Hepatic stellate cell (primary cell): ENCODE measurements around the gene MAGEA12.
"Not testable (repeated sequence)": the region's sequence is repeated elsewhere in the genome, so short reads cannot be mapped to it uniquely, and the experiment has no call there.

ENCODE experiments used
- DNase-seq: peaks from one replicate; pipeline ENCODE4 v3.0.0; 2011; ENCODE audit warnings: low spot score

MAGEA12 gene, protein sequence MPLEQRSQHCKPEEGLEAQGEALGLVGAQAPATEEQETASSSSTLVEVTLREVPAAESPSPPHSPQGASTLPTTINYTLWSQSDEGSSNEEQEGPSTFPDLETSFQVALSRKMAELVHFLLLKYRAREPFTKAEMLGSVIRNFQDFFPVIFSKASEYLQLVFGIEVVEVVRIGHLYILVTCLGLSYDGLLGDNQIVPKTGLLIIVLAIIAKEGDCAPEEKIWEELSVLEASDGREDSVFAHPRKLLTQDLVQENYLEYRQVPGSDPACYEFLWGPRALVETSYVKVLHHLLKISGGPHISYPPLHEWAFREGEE

DNA sequence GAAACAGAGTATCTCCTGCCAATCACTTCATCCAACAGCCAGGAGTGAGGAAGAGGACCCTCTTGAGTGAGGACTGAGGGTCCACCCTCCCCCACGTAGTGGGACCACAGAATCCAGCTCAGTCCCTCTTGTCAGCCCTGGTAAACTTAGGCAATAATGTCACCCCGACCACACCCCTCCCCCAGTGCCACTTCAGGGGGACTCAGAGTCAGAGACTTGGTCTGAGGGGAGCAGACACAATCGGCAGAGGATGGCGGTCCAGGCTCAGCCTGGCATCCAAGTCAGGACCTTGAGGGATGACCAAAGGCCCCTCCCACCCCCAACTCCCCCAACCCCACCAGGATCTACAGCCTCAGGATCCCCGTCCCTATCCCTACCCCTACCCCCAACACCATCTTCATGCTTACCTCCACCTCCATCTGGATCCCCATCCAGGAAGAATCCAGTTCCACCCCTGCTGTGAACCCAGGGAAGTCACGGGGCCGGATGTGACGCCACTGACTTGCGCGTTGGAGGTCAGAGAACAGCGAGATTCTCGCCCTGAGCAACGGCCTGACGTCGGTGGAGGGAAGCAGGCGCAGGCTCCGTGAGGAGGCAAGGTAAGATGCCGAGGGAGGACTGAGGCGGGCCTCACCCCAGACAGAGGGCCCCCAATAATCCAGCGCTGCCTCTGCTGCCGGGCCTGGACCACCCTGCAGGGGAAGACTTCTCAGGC lies at the start of gene MAGEA12, which contains the start of gene CSAG1:
Gene MAGEA12 (plus strand): TSS at position 497 of the 715 bp plus-strand sequence. CDS start 2,405 bp downstream, outside the sequence.
Gene CSAG1 (minus strand): TSS at position 461 of the 715 bp plus-strand sequence. CDS start 1,261 bp downstream, outside the sequence.
- DNase-seq: no peak

DNA sequence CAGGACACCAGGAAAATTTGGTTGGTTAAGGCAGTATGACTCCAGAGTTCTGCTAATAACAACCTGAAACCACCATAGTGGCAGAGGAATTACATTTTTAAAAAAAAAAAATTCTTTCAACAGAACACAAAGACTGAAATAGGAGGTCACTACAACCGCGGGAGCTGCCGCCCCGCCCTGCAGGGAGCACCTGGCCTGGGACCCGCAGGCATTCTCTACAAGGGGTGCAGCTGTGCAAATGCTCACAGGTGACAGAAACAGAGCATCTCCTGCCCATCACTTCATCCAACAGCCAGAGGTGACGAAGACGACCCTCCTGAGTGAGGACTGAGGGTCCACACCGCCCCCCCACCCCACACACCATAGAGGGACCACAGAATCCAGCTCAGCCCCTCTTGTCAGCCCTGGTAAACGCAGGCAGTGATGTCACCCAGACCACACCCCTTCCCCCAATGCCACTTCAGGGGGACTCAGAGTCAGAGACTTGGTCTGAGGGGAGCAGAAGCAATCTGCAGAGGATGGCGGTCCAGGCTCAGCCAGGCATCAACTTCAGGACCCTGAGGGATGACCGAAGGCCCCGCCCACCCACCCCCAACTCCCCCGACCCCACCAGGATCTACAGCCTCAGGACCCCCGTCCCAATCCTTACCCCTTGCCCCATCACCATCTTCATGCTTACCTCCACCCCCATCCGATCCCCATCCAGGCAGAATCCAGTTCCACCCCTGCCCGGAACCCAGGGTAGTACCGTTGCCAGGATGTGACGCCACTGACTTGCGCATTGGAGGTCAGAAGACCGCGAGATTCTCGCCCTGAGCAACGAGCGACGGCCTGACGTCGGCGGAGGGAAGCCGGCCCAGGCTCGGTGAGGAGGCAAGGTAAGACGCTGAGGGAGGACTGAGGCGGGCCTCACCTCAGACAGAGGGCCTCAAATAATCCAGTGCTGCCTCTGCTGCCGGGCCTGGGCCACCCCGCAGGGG lies 35.3 kb upstream of the MAGEA12 start, which contains the start of gene MAGEA3:
Gene MAGEA3 (plus strand): TSS at position 843 of the 980 bp plus-strand sequence. CDS start 2,039 bp downstream, outside the sequence.
- DNase-seq: not testable (repeated sequence)

DNA sequence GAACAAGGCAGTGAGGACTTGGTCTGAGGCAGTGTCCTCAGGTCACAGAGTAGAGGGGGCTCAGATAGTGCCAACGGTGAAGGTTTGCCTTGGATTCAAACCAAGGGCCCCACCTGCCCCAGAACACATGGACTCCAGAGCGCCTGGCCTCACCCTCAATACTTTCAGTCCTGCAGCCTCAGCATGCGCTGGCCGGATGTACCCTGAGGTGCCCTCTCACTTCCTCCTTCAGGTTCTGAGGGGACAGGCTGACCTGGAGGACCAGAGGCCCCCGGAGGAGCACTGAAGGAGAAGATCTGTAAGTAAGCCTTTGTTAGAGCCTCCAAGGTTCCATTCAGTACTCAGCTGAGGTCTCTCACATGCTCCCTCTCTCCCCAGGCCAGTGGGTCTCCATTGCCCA lies 33.2 kb upstream of the MAGEA12 start:
- DNase-seq: not testable (repeated sequence)

DNA sequence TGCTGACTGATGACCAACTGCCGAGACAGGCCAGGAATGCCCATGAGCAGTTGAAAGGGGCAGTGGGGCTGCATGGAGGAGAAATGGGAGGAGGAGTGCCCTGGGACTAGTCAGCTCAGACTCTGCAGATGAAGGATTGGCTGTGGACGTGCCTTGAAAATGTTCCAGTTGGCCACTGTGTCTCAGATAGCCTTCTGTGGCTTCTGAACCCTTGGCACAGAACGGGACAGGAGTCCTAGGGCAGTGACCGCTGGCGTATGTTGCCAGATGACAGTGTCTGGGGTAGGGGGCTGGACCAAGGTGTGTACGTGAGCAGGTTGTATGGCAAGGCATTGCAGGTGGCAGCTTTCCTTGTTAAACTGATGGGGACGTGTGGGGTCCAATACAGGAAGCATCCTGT lies 27.1 kb upstream of the MAGEA12 start:
- not testable (repeated sequence) for DNase-seq

DNA sequence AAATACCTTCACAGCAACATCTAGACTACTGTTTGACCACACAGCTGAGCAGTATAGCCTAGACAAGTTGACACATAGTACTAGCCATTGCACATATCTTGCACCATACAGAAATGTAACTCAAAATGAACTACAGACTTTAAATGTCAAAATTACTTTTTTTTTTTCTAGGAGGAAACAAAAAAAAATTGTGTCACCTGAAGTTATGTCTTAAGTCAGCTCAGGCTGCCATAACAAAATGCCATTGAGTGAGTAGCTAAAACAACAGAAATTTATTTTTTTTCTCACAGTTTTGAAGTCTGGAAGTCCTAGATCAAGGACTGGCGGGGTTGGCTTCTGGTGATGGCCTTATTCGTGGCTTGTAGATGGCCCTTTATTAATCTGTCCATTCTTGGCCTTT lies 24.4 kb upstream of the MAGEA12 start, which contains the start of gene CSAG2:
Gene CSAG2 (minus strand): TSS at position 101 of the 400 bp plus-strand sequence. CDS start 161 bp downstream, outside the sequence.
- DNase-seq: not testable (repeated sequence)

DNA sequence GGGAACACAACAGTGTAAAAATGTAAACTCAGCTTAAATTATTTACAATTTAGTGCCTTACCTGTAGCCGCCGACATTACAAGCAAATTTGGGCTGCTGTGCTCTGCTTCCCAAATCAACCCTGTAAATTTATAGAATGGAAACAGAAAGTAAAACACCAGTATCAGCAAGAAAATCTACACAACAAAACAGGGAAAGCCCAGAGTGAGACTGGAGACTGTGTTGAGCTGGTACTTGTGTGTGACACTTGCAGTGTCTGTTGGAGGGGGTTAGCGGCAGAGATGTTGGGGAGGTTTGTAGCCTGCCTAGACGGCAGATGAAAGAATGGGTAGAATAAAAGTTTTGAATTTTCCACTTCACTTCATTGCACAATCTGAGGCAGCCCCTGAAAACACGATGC lies 20.4 kb upstream of the MAGEA12 start:
- DNase-seq: not testable (repeated sequence)

DNA sequence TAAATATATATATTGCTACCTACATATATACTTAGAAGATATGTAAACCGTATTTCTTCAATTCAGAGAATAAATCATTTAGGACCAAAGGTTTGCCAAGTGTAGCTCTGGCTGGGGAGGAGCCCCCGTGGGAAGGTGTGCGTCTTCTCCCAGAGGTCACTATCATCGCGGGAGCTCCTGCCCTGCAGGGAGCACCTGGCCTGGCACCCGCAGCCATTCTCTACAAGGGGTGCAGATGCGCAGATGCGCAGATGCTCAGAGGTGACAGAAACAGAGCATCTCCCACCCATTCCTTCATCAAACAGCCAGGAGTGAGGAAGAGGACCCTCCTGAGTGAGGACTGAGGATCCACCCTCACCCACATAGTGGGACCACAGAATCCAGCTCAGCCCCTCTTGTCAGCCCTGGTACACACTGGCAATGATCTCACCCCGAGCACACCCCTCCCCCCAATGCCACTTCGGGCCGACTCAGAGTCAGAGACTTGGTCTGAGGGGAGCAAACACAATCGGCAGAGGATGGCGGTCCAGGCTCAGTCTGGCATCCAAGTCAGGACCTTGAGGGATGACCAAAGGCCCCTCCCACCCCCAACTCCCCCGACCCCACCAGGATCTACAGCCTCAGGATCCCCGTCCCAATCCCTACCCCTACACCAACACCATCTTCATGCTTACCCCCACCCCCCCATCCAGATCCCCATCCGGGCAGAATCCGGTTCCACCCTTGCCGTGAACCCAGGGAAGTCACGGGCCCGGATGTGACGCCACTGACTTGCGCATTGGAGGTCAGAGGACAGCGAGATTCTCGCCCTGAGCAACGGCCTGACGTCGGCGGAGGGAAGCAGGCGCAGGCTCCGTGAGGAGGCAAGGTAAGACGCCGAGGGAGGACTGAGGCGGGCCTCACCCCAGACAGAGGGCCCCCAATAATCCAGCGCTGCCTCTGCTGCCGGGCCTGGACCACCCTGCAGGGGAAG lies 19.5 kb upstream of the MAGEA12 start, which contains the start of gene MAGEA2B:
Gene MAGEA2B (plus strand): TSS at position 814 of the 973 bp plus-strand sequence. CDS start 2,479 bp downstream, outside the sequence.
- DNase-seq: not testable (repeated sequence)

DNA sequence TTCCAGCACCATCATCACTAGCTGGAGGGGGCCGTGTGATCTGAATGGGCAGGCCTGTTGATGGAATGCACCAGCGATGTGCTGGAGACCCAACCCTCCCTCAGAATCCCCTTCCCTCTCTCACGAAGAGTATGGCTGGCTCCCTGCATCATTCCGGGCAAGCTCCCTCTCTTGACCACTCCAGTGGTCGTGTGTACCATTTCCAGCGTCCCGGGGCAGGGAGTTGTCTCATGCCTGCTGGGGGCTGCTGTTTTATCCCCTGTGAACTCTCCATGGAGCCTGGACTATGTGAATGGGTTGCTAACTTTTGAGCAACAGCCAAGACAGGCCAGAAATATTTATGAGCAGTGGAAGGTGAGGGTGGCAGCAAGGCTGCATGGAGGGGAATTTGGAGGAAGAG lies 8.1 kb upstream of the MAGEA12 start:
- no peak for DNase-seq

DNA sequence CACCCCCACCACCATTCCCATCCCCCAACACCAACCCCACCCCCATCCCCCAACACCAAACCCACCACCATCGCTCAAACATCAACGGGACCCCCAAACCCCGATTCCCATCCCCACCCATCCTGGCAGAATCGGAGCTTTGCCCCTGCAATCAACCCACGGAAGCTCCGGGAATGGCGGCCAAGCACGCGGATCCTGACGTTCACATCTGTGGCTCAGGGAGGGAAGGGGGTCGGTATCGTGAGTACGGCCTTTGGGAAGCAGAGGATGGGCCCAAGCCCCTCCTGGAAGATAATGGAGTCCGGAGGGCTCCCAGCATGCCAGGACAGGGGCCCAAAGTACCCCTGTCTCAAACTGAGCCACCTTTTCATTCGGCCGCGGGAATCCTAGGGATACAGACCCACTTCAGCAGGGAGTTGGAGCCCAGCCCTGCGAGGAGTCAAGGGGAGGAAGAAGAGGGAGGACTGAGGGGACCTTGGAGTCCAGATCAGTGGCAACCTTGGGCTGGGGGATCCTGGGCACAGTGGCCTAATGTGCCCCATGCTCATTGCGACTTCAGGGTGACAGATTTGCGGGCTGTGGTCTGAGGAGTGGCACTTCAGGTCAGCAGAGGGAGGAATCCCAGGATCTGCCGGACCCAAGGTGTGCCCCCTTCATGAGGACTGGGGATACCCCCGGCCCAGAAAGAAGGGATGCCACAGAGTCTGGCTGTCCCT lies 744 bp downstream of the MAGEA12 start:
- DNase-seq: not testable (repeated sequence)

DNA sequence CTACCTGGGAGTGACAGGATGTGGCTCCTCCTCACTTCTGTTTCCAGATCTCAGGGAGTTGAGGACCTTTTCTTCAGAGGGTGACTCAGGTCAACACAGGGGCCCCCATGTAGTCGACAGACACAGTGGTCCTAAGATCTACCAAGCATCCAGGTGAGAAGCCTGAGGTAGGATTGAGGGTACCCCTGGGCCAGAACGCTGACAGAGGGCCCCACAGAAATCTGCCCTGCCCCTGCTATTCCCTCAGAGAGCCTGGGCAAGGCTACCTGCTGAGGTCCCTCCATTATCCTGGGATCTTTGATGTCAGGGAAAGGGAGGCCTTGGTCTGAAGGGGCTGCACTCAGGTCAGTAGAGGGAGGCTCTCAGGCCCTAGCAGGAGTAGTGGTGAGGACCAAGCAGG lies 1.5 kb downstream of the MAGEA12 start:
- DNase-seq: no peak

DNA sequence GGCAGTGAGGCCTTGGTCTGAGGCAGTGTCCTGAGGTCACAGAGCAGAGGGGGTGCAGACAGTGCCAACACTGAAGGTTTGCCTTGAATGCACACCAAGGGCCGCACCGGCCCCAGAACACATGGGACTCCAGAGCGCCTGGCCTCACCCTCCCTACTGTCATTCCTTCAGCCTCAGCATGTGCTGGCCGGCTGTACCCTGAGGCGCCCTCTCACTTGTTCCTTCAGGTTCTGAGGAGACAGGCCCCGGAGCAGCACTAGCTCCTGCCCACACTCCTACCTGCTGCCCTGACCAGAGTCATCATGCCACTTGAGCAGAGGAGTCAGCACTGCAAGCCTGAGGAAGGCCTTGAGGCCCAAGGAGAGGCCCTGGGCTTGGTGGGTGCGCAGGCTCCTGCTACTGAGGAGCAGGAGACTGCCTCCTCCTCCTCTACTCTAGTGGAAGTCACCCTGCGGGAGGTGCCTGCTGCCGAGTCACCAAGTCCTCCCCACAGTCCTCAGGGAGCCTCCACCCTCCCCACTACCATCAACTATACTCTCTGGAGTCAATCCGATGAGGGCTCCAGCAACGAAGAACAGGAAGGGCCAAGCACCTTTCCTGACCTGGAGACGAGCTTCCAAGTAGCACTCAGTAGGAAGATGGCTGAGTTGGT lies 2.4 kb downstream of the MAGEA12 start:
- no peak for DNase-seq

DNA sequence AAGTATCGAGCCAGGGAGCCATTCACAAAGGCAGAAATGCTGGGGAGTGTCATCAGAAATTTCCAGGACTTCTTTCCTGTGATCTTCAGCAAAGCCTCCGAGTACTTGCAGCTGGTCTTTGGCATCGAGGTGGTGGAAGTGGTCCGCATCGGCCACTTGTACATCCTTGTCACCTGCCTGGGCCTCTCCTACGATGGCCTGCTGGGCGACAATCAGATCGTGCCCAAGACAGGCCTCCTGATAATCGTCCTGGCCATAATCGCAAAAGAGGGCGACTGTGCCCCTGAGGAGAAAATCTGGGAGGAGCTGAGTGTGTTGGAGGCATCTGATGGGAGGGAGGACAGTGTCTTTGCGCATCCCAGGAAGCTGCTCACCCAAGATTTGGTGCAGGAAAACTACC lies 3.0 kb downstream of the MAGEA12 start:
- DNase-seq: not testable (repeated sequence)

DNA sequence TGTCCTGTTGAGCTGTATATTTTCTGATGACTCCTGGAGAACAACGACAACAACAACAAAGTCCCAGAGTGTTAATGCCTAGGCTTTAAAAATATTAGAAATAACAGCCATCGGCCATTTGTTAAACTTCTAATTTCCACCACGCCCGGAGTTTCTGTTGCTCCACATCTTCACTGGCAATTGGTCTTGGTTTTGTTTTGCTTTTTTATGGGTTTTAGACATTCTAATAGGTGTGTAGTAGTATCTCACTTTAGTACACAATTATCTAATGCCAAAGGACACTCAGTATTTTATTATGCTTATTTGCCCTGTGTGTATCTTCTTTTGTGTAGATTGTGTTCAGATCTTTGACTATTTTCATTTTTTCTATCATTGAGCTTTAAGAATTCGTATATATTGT lies 5.0 kb downstream of the MAGEA12 start:
- no peak for DNase-seq

DNA sequence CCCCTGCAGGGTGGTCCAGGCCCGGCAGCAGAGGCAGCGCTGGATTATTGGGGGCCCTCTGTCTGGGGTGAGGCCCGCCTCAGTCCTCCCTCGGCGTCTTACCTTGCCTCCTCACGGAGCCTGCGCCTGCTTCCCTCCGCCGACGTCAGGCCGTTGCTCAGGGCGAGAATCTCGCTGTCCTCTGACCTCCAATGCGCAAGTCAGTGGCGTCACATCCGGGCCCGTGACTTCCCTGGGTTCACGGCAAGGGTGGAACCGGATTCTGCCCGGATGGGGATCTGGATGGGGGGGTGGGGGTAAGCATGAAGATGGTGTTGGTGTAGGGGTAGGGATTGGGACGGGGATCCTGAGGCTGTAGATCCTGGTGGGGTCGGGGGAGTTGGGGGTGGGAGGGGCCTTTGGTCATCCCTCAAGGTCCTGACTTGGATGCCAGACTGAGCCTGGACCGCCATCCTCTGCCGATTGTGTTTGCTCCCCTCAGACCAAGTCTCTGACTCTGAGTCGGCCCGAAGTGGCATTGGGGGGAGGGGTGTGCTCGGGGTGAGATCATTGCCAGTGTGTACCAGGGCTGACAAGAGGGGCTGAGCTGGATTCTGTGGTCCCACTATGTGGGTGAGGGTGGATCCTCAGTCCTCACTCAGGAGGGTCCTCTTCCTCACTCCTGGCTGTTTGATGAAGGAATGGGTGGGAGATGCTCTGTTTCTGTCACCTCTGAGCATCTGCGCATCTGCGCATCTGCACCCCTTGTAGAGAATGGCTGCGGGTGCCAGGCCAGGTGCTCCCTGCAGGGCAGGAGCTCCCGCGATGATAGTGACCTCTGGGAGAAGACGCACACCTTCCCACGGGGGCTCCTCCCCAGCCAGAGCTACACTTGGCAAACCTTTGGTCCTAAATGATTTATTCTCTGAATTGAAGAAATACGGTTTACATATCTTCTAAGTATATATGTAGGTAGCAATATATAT lies 20.4 kb downstream of the MAGEA12 start, which contains the start of gene MAGEA2:
Gene MAGEA2 (minus strand): TSS at position 157 of the 965 bp plus-strand sequence. CDS start 2,479 bp downstream, outside the sequence.
- DNase-seq: not testable (repeated sequence)

DNA sequence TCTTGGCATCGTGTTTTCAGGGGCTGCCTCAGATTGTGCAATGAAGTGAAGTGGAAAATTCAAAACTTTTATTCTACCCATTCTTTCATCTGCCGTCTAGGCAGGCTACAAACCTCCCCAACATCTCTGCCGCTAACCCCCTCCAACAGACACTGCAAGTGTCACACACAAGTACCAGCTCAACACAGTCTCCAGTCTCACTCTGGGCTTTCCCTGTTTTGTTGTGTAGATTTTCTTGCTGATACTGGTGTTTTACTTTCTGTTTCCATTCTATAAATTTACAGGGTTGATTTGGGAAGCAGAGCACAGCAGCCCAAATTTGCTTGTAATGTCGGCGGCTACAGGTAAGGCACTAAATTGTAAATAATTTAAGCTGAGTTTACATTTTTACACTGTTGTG lies 21.3 kb downstream of the MAGEA12 start:
- DNase-seq: not testable (repeated sequence)

DNA sequence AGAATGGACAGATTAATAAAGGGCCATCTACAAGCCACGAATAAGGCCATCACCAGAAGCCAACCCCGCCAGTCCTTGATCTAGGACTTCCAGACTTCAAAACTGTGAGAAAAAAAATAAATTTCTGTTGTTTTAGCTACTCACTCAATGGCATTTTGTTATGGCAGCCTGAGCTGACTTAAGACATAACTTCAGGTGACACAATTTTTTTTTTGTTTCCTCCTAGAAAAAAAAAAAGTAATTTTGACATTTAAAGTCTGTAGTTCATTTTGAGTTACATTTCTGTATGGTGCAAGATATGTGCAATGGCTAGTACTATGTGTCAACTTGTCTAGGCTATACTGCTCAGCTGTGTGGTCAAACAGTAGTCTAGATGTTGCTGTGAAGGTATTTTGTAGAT lies 25.4 kb downstream of the MAGEA12 start, which contains the start of gene CSAG3:
Gene CSAG3 (plus strand): TSS at position 301 of the 400 bp plus-strand sequence.
- not testable (repeated sequence) for DNase-seq

DNA sequence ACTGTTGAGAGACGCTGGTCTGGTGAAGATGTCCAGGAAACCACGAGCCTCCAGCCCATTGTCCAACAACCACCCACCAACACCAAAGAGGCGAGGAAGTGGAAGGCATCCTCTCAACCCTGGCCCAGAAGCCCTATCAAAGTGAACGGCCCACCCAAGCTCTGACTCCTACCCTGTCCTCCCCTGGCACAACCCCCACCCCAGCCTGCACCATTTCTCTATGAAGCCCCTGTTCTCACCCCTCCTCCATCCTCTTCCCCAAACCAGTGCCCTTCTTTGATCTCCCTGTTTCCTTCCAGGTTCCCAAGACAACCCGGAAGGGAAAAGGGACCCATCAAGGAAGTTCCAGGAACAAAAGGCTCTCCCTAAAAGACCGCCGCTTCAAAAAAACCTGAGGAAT lies 26.0 kb downstream of the MAGEA12 start:
- not testable (repeated sequence) for DNase-seq

DNA sequence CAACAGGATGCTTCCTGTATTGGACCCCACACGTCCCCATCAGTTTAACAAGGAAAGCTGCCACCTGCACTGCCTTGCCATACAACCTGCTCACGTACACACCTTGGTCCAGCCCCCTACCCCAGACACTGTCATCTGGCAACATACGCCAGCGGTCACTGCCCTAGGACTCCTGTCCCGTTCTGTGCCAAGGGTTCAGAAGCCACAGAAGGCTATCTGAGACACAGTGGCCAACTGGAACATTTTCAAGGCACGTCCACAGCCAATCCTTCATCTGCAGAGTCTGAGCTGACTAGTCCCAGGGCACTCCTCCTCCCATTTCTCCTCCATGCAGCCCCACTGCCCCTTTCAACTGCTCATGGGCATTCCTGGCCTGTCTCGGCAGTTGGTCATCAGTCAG lies 28.0 kb downstream of the MAGEA12 start:
- DNase-seq: not testable (repeated sequence)
